Colonic mucosa (tissue), 4 donors: ENCODE results near the gene CXorf38. TPM values are rescaled to one million over a fixed set of nuclear protein-coding genes. Genes with fewer than 3 reads are reported as not detected.

Source experiments
- DNase-seq: peaks from one replicate; pipeline ENCODE4 v3.0.0-alpha.2; 2020
- H3K27ac ChIP-seq: fragments of 200-600 bp; one replicate; pipeline ENCODE4 v1.8.0; 2021
- H3K27me3 ChIP-seq: fragments of 200-600 bp; one replicate; pipeline ENCODE4 v1.8.0; 2021
- H3K36me3 ChIP-seq: fragments of 200-600 bp; one replicate; pipeline ENCODE4 v1.8.0; 2021
- H3K4me1 ChIP-seq: fragments of 200-600 bp; one replicate; pipeline ENCODE4 v1.8.0; 2021; ENCODE audit warnings: mild to moderate bottlenecking
- H3K4me3 ChIP-seq: fragments of 200-600 bp; one replicate; pipeline ENCODE4 v1.8.0; 2021
- H3K9ac ChIP-seq, 2 donors: one replicate each; pipeline ENCODE4 v1.7.0; 2013; ENCODE audit warnings: control low read depth in 2 of 2, low read depth in 2 of 2, low read length in 2 of 2
- H3K9me3 ChIP-seq: fragments of 200-600 bp; one replicate; pipeline ENCODE4 v1.8.0; 2021
- intact Hi-C: fragments of 100-400 bp; cut with DNase I; formaldehyde crosslinking; loops from one replicate; pipeline ENCODE4 v1.14.1; 2022
- total RNA-seq, 2 donors: library from RNA; stranded (reverse); fragmentation: NEBNext Ultra II Directional in 1 of 2; extraction: Animal tissue kit (Norgen Biotek cat#: 25700) in 1 of 2; gene quantifications; one replicate each; pipeline ENCODE4 v1.2.1, GENCODE V29; 2021
- TF ChIP-seq, protein P1 (sequence below): fragments of 200-600 bp; IDR thresholded peaks from one replicate; pipeline ENCODE4 v1.8.0; 2022; ENCODE audit warnings: antibody characterized with exemption, mild to moderate bottlenecking
- donor health status: healthy.
- donor health status: DM: no; HTN: no; CAD: no.
- donor health status: DM: no; HTN: no; CAD: no.

The CXorf38 gene
- total RNA-seq, 2 donors from 2014 or later = 18.2 to 19.5 TPM

DNA sequence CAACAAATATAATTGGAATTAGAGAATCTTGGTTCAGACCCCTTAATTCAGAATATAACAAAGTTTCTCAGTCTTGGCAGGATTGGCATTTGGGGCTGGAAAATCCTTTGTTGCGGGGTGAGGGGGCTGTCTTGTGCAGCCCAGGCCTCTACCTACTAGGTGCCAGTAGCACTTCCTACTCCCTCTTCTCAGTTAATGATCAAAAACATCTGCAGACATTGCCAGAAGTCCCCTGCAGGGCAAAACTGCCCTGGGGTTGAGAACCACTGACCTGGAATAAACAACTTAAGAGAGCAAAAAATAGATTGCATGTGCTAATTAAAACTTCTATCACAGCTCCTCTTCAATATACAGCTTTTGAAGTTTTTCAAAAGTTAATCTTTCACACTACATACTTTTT lies 36.7 kb upstream of the CXorf38 start:
- Histone ChIP-seq H3K9ac (no peak overlapping the region), H3K27me3 (no peaks in the 10 kb centered on the region), H3K4me1 (no peaks in the 10 kb centered on the region), H3K4me3 (no peak overlapping the region), H3K27ac (no peak overlapping the region), H3K36me3 (no peaks in the 10 kb centered on the region), H3K9me3 (no peaks in the 10 kb centered on the region)
- TF ChIP-seq, protein P1, sequence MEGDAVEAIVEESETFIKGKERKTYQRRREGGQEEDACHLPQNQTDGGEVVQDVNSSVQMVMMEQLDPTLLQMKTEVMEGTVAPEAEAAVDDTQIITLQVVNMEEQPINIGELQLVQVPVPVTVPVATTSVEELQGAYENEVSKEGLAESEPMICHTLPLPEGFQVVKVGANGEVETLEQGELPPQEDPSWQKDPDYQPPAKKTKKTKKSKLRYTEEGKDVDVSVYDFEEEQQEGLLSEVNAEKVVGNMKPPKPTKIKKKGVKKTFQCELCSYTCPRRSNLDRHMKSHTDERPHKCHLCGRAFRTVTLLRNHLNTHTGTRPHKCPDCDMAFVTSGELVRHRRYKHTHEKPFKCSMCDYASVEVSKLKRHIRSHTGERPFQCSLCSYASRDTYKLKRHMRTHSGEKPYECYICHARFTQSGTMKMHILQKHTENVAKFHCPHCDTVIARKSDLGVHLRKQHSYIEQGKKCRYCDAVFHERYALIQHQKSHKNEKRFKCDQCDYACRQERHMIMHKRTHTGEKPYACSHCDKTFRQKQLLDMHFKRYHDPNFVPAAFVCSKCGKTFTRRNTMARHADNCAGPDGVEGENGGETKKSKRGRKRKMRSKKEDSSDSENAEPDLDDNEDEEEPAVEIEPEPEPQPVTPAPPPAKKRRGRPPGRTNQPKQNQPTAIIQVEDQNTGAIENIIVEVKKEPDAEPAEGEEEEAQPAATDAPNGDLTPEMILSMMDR = no peak
- DNase-seq = no peak
- intact Hi-C loops = no loop called here

DNA sequence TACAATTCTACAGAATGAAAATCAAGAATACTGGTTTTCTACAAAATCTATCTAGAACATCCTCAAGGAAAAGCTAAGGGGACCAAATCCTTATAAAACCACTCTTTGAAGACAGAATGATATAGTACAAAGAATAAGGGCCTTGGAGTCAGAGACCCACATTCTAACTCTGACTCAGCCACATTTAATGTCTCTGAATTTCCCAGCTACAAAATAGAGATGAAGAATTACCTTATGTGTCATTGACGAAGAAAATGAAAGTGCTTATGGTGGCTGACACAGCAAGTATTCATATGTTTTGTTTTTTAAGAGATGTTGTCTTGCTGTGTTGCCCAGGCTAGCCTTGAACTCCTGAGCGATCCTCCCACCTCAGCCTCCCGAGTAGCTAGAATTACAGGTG lies 35.9 kb upstream of the CXorf38 start:
- Histone ChIP-seq H3K27ac (no peak overlapping the region), H3K4me3 (no peak overlapping the region), H3K4me1 (no peaks in the 10 kb centered on the region), H3K9me3 (no peaks in the 10 kb centered on the region), H3K9ac (no peak overlapping the region), H3K36me3 (no peaks in the 10 kb centered on the region), H3K27me3 (no peaks in the 10 kb centered on the region)
- DNase-seq = no peak
- intact Hi-C loops = no loop called here
- TF ChIP-seq, protein P1 = no peak

DNA sequence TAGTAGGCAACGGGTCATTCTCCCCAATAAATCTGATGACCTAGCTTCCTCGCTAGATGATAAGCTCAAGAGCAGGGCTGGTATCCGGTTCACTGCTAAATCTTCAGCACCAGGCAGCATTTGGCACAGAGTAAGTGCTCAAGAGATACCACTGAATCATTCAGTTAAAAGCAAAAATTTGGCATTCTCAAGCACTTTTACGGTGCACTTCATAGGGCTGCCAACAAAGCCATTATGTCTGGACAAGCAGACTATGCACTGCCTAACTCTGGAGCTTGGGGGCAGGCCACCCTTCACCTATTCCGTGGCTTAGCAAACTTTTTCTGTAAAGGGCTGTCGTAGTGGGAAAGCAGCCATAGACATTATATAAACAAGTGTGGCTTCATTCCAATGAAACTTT lies 23.8 kb upstream of the CXorf38 start:
- no peaks in the 10 kb centered on the region for H3K4me1 ChIP-seq
- no peak for DNase-seq
- no peak overlapping the region for H3K9ac ChIP-seq
- H3K4me3 ChIP-seq = no peak overlapping the region
- TF ChIP-seq, protein P1 = no peak
- peaks cover 7% of the 10 kb centered on the region for H3K36me3 ChIP-seq
- no peaks in the 10 kb centered on the region for H3K9me3 ChIP-seq
- H3K27ac ChIP-seq = no peak overlapping the region
- intact Hi-C loops = no loop called here
- peaks cover 3% of the 10 kb centered on the region for H3K27me3 ChIP-seq

DNA sequence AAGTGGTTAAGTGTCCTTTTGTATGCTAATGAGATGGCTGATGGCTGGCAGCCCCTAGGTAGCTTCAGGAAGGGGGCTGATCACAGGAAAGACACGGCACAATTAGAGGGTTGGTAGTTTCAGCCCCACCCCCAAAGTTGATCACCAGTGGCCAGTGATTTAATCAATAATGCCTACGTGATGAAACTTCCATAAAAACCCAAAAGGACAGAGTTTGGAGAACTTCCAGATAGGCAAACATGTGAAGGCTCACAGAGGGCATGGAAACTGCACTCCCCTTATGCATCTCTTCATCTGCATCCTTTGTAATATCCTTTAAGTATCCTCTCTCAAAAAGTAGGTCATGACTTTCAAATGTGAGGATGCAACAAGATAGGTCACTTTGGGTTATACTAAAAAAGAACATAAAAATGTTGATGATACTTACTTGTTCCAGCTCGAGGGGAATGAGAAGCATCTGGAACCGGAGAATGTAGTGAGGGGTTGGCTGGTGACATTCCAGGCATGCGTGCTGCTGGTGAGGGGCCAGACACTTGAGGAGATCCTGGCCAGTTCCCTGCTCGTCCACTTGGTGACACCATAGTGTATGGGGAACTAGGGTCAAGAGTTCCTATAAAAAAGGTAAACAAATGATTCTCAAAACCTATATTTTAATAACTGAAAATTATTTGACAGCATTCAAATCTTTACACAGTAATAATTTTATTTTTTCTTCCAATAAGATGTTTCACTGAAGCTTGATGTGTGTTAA lies 16.7 kb upstream of the CXorf38 start:
- DNase-seq = no peak
- TF ChIP-seq, protein P1 = no peak
- H3K9me3 ChIP-seq = no peaks in the 10 kb centered on the region
- H3K4me3 ChIP-seq = no peak overlapping the region
- intact Hi-C loops = no loop called here
- no peaks in the 10 kb centered on the region for H3K36me3 ChIP-seq
- H3K9ac ChIP-seq = no peak overlapping the region
- H3K27me3 ChIP-seq = no peaks in the 10 kb centered on the region
- H3K4me1 ChIP-seq = no peaks in the 10 kb centered on the region
- H3K27ac ChIP-seq = no peak overlapping the region

DNA sequence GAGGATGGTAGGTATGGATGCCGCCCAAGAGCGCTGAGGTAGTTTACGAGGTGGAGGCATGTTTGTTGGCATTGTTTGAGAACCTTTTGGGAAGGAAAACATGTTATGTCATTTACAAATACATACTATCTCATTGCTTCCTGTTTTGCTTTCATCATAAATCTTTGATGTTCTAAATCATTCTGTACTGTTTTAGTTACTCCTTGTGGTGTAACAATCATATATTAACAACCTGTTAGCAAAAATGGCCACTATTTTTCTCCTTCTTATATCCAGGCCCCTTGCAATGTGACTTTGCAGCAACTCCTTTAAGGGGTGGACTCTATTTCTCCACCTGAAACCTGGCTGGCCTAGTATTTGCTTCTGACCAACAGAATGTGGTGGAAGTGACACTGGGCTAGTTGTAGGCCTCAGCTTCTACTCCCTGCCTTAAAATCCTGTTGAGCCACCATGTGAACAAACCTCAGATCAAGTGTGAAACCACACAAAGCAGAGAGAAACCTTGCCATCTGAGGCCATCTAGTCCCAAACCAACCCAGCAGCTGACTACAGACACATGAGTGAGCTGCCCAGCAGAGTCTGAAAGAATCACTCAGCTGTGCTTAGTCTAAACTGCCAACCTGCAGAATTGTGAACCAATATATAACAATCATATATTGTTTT lies 15.8 kb upstream of the CXorf38 start:
- no peaks in the 10 kb centered on the region for H3K36me3 ChIP-seq
- H3K4me1 ChIP-seq = no peaks in the 10 kb centered on the region
- TF ChIP-seq, protein P1 = no peak
- DNase-seq = no peak
- intact Hi-C loops = no loop called here
- H3K27ac ChIP-seq = no peak overlapping the region
- no peak overlapping the region for H3K9ac ChIP-seq
- H3K4me3 ChIP-seq = no peak overlapping the region
- no peaks in the 10 kb centered on the region for H3K27me3 ChIP-seq
- no peaks in the 10 kb centered on the region for H3K9me3 ChIP-seq
